ENCODE results near the gene SPPL2B. TPM values are rescaled to one million over a fixed set of nuclear protein-coding genes. Genes with fewer than 3 reads are reported as not detected.

Gene SPPL2B
- polyA plus RNA-seq, 1 donor from 2014 or later: 68.7 TPM

- Histone ChIP-seq H3K9me3 (ENCODE audit: low read length) (no peaks in the 10 kb centered on the region), H3K9ac (ENCODE audit: low read length) (no peak overlapping the region), H3K9me2 (ENCODE audit: insufficient read depth, low read length) (no peaks in the 10 kb centered on the region), H3K27me3 (ENCODE audit: insufficient read depth, low read depth, low read length) (no peaks in the 10 kb centered on the region), H3K4me2 (ENCODE audit: low read length) (no peak overlapping the region), H4K20me1 (ENCODE audit: insufficient read depth) (no peaks in the 10 kb centered on the region), H3K36me3 (ENCODE audit: insufficient read depth, low read length) (no peaks in the 10 kb centered on the region), H2AFZ (ENCODE audit: low read depth, low read length) (no peak overlapping the region), H3K27ac (ENCODE audit: low read length) (no peak overlapping the region), H3K4me3 (ENCODE audit: low read length) (no peak overlapping the region), H3K79me2 (replicated peaks; ENCODE audit: insufficient read depth, low read length) (no peaks in the 10 kb centered on the region), H3F3A (ENCODE audit: insufficient read depth, low read length, poor library complexity, severe bottlenecking) (no peaks in the 10 kb centered on the region)
- TF ChIP-seq EZH2 (IDR thresholded peaks at IDR 0.05; ENCODE audit: borderline replicate concordance, insufficient read depth, low read length, poor library complexity, severe bottlenecking): no peak
- TF ChIP-seq REST (IDR thresholded peaks at IDR 0.05; ENCODE audit: borderline replicate concordance): no peak
- peak; percentile 57 for TF ChIP-seq RAD21 (conservative IDR thresholded peaks at IDR 0.05)
- peak; percentile 45 for TF ChIP-seq CTCF (IDR thresholded peaks at IDR 0.05; ENCODE audit: poor library complexity, severe bottlenecking)
- TF ChIP-seq SMC3 (conservative IDR thresholded peaks at IDR 0.05; ENCODE audit: poor library complexity): peak; percentile 42
- no peak for TF ChIP-seq EP300 (conservative IDR thresholded peaks at IDR 0.05; ENCODE audit: poor library complexity, severe bottlenecking)
- no peak for TF ChIP-seq TAF1 (IDR thresholded peaks at IDR 0.05; ENCODE audit: low read depth)
Measured at GRCh38 chr19:2315818-2316353, 12.6 kb upstream of the SPPL2B start.

GRCh38 chr19:2317300-2317699, 11.2 kb upstream of the SPPL2B start:
- no peak overlapping the region for H2AFZ ChIP-seq (ENCODE audit: low read depth, low read length)
- no peak for TF ChIP-seq SMC3 (conservative IDR thresholded peaks at IDR 0.05; ENCODE audit: poor library complexity)
- no peak for TF ChIP-seq RAD21 (conservative IDR thresholded peaks at IDR 0.05)
- TF ChIP-seq CTCF (IDR thresholded peaks at IDR 0.05; ENCODE audit: poor library complexity, severe bottlenecking): no peak
- H3K79me2 ChIP-seq (replicated peaks; ENCODE audit: insufficient read depth, low read length): no peaks in the 10 kb centered on the region
- H3K9ac ChIP-seq (ENCODE audit: low read length): no peak overlapping the region
- H3K36me3 ChIP-seq (ENCODE audit: insufficient read depth, low read length): no peaks in the 10 kb centered on the region
- no peaks in the 10 kb centered on the region for H4K20me1 ChIP-seq (ENCODE audit: insufficient read depth)
- no peaks in the 10 kb centered on the region for H3F3A ChIP-seq (ENCODE audit: insufficient read depth, low read length, poor library complexity, severe bottlenecking)
- no peak overlapping the region for H3K4me2 ChIP-seq (ENCODE audit: low read length)
- no peaks in the 10 kb centered on the region for H3K9me2 ChIP-seq (ENCODE audit: insufficient read depth, low read length)
- H3K27ac ChIP-seq (ENCODE audit: low read length): no peak overlapping the region
- H3K9me3 ChIP-seq (ENCODE audit: low read length): no peaks in the 10 kb centered on the region
- H3K27me3 ChIP-seq (ENCODE audit: insufficient read depth, low read depth, low read length): no peaks in the 10 kb centered on the region
- no peak overlapping the region for H3K4me3 ChIP-seq (ENCODE audit: low read length)
